Stomach (tissue), 4 donors: ENCODE measurements around the gene FAM3D.

Experiments used
- POLR2A ChIP-seq, 4 donors: fragments of 450-650 bp; IDR thresholded peaks; one replicate each; pipeline ENCODE4 v1.6.1; 2016; ENCODE audit warnings: antibody characterized with exemption in 4 of 4, control low read depth in 2 of 4, mild to moderate bottlenecking in 1 of 4, moderate library complexity in 1 of 4
- TF ChIP-seq, protein P1 (sequence below), 7 experiments: fragments of 450-650 bp in 4 of 7; fragments of 200-600 bp in 3 of 7; sonication (generic) in 3 of 7; IDR thresholded peaks; one replicate each; pipeline ENCODE4 v1.5.1; 2016 to 2019; ENCODE audit warnings: antibody characterized with exemption in 7 of 7, control low read depth in 2 of 7, mild to moderate bottlenecking in 1 of 7

DNA sequence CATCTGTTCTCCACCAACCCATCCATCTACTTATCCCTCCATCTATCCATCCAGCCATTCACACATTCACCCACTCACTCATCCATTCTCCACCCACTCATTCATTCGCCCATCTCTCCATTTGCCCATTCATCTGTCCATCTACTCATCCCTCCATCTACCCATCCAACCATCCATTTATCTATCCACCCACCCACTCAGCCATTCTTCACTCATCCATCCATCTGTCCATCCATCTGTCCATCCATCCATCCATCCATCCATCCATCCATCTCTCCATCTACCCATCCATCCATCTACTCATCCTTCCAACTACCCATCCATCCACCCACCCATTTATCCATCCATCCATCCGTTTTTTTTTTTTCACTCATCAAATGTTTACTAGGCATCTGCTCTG lies 13.9 kb downstream of the FAM3D start:
- TF ChIP-seq, protein P1, sequence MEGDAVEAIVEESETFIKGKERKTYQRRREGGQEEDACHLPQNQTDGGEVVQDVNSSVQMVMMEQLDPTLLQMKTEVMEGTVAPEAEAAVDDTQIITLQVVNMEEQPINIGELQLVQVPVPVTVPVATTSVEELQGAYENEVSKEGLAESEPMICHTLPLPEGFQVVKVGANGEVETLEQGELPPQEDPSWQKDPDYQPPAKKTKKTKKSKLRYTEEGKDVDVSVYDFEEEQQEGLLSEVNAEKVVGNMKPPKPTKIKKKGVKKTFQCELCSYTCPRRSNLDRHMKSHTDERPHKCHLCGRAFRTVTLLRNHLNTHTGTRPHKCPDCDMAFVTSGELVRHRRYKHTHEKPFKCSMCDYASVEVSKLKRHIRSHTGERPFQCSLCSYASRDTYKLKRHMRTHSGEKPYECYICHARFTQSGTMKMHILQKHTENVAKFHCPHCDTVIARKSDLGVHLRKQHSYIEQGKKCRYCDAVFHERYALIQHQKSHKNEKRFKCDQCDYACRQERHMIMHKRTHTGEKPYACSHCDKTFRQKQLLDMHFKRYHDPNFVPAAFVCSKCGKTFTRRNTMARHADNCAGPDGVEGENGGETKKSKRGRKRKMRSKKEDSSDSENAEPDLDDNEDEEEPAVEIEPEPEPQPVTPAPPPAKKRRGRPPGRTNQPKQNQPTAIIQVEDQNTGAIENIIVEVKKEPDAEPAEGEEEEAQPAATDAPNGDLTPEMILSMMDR (IDR thresholded peaks at IDR 0.05), result no peak
- no peak for TF ChIP-seq POLR2A (IDR thresholded peaks at IDR 0.05)
